AML-193 (cell line): ENCODE measurements around the gene PPP1R14B.

Experiments
- DNase-seq, 2 experiments: peaks; one replicate each; lab custom pipeline; 2025; lab: John Stamatoyannopoulos, UW

The PPP1R14B gene, protein sequence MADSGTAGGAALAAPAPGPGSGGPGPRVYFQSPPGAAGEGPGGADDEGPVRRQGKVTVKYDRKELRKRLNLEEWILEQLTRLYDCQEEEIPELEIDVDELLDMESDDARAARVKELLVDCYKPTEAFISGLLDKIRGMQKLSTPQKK

DNA sequence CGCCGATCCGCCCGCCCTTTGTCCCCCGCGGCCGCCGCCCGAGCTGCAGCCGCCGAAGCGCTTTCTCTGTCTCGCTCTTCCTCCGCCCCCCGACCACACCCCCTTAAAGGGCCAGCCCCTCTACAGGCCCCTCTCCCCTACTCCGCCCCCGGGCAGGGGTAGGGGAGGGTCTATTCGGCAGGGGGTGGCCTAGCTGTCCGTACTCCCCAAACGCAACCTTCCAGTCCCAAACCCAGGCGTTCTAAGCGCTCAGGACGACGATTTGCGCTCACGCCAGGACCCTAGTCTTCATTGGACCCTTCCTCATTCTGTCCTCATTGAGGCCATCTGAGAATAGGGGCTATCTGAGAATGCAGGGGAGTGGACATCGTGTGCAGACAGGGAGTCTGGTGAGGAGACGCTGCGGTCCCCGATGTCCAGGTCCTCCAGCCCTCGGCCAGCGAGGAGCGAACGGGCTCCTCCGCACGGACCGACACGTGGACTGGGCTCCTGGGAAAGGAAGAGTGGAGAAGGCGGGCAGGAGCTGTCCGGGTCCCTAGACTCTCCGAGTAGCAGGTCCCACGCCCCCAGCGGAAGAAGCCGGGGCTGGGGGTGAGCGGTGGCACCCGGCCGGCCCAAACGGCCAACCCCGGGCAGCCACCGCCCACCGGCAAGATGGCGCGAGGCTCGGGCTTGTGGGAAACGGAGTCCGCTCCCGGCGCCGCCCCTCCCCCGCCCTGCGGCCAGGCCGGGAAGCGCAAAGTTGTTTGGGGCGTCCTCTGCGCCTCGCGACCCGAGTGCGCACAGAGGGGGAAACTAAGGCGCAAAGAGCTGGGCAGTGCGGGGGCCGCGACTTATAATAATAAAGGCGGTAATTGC, at the start of gene PPP1R14B:
PPP1R14B (minus strand) TSS at position 73 of the 858 bp plus-strand sequence. CDS start 270 bp downstream, outside the sequence.
- DNase-seq: peak; percentile 64 to 66

DNA sequence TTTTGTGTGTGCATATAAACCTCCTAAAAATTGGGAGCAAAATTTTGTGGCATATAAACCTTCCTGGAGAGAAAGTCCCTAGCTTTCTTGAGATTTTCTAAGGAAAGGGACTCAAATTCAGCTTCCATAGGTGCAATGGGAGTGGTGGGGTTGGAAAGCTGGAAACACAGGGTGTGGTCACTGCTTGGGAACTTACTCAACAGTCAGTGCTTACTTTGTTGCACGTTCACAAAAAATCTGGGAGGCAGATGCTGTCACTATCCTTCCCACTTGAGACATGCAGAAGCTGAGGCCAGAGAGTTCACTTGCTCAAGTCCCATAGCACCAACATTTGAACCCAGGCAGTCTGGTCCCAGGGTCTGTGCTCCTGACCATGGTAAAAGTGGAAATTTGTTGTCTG, 49.5 kb upstream of the PPP1R14B start:
- DNase-seq: no peak

DNA sequence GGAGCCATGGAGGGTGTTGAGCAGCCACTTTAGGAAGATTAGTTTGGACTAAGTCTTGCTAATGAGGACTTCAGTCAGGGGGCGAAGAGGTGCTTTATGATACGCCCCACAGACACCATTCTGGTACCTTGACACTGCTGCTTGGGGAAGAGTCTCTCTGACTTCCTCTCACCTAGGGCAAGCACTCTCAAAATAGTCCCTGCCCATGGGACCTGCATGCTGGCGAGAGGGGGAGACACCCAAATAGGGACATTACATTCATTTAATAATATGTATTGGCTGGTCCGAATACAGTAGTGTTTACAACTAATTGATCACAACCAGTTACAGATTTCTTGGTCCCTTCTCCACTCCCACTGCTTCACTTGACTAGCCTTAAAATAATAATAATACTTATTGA, 49.0 kb upstream of the PPP1R14B start:
- no peak for DNase-seq

DNA sequence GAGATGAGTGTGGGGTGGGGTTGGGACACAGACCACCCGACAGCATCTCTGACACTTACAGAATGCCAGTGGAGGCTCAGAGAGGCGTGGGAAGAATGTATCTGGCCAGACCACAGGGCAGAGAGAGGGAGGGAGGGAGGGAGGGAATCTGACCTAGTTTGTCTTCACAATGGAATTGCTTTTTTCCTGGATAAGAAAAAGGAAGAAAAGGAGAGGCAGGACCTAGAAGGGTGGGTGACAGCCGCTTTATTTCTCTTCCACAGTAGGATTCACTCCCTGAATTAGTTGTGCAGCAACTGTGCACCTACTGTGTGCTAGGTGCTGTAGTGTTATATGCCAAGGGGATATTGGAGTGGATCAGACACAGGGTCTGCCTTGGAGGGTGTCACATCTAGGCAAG, 48.0 kb upstream of the PPP1R14B start:
- DNase-seq: no peak

DNA sequence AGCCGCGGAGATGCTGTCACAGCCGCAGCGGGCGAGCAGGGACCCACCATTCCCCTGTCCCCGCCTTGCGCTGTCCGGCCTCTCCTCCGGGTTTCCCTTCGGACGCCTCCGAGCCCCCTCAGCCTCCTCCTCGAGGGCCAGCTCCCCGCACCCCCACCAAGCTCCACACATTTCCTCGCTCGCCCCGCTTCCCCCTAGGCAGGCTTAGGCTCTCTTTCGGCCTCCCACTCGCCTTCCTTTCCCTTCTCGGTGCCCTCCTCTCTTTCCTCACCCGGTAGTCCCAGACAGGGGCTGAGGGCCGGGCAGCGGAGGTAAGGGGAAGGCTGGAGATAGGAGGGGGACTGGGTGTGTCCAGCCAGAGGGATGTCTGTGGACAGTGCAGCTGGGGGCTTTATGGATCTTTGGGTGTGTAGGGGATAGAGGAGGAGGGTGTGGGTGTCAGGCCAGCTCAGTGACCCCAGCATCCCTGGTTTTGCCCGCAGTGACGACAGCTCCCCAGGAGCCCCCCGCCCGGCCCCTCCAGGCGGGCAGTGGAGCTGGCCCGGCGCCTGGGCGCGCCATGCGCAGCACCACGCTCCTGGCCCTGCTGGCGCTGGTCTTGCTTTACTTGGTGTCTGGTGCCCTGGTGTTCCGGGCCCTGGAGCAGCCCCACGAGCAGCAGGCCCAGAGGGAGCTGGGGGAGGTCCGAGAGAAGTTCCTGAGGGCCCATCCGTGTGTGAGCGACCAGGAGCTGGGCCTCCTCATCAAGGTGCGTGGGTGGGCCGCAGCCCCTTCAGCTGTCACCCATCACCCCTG, 45.9 kb upstream of the PPP1R14B start:
- no peak for DNase-seq

DNA sequence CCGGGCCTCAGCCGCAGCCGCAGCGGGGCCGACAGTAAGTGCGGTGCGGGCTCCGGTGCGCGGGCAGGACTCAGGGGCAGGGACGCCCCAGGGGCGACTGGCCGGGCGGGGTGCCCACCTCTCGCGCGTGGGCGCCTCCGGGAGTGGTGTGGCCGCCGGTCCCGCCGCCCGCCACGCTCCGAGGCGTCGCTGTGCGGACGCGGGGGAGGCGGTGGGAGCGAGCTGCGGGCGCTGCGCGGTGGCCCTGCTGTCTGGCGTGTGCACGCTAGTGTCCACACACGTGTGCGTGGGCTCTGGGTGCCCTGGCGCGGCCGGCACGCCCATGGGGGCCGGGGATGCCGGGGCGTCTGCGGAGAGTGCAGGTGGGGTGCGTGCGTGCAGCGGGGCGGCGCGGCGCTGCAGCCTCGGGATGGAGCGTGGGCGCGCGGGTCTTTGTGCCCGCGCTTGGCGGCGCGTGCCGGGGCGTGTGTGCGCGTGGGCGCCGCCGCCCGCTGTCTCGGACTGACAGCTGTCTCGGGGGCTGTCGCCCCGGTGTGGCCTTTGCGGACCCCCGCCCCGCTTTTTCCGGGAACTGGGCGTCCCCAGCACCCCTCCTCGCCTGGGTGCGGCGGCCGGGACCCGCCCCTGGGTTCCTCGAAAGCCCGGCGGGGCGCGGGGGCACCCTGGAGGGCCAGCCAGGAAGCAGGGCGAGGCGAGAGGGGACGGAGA, 45.2 kb upstream of the PPP1R14B start:
- no peak for DNase-seq

DNA sequence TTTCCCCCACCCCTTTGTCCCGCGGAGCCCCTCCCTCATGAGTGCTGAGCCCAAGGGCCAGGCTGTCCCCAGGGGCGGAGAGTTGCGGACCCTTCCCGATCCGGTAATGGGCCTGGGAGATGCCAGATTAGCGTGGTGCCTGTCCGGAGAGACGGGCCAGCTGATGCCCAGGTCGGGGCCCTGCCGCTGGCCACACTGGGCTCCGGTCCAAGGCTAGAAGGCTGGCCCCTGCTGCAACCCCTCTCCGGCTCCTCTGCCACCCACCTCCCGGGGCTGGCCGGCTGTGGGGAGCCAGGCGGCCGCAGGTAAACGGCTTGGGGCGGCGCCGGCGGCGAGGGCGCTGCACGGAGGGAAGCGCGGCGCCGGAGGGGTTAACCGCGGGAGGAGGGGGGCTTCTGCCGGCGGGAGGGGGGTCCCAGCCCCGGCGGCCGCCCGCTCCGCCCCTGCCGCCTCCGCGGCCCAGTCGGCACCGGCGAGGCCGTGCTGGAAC, 44.6 kb upstream of the PPP1R14B start, which contains the start of gene KCNK4:
KCNK4 (plus strand) TSS at position 41 of the 490 bp plus-strand sequence. CDS start 1,717 bp downstream, outside the sequence.
- no peak for DNase-seq

DNA sequence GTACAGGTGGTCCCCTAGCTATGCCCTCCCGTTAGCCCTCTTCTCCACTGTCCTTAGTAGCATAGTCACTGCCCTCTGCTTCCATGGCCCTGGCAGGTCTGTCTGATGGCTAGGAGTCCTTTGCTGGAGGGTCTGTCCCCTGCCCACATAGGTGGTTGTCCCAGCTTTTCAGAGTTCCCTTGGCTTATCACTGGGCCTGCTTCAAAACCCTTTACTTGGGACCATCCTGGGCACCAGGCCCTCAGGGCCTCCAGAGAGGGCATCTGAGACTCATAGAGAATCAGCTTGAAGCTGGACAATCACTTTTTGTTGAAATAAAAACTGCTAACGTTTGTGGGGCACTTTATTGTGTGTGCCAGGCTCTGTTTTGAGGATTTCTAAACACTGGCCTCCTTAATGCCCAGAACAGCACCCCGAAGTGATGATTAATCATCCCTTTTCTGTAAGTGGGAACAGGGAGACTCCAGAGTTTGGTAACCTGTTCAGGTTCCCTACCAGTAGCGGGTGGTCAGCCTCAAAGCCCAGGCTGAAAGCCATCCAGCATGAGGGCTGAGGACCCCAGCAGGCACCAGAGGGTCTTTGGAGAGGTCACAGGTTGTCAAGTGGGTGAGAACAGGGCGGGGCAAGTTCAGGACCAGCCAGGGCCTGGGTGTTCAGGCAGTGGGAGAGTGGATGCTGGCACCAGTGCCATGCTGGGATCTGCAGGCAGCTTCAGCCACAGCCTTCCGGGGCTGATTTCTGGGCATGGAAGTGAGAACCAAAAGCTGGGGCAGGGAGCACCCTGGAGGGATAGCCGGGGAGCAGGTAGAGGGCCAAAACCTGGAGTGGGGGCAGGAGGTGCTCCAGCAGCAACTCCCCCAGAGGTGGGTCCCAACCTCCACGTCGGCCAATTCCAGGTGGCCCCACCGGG, 43.9 kb upstream of the PPP1R14B start:
- no peak for DNase-seq

DNA sequence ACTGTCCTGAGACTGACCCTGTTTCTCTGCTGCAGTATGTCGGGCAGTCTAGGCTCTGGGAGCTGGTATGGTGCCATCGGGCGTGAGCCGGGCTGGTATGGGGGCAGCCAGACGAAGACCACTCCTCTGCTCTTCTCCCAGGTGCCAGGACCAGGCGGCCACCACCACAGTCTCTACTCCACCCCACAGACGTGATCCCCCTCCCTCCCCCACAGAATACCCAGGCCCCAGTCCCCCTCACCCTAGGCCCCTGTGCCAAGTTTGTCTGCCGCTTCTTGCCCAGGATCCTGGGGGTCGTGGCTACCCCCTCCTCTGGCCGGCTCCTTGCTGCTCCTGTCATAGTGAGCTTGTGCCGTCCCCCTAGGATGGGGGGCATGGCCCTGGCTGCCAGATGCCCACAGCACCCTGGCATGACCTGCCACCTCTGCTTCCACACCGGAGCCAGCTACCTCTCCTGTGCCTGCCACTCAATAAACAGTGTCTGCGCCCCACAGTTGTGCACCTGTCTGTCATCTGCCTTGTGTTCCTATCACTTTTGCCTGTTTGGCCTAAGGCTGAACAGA, 42.3 kb upstream of the PPP1R14B start:
- no peak for DNase-seq

DNA sequence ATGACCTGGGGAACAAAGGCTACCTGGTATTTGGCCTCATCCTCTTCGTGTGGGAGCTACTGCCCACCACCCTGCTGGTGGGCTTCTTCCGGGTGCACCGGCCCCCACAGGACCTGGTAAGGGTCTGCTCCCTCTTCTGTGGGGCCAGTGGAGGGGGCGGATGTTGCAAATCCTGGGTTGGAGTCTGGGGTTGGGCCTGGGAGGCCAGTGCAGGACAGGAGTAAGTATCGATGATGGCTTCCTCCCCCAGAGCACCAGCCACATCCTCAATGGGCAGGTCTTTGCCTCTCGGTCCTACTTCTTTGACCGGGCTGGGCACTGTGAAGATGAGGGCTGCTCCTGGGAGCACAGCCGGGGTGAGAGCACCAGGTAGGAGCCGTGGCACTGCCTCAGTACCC, 41.6 kb upstream of the PPP1R14B start:
- DNase-seq: no peak

DNA sequence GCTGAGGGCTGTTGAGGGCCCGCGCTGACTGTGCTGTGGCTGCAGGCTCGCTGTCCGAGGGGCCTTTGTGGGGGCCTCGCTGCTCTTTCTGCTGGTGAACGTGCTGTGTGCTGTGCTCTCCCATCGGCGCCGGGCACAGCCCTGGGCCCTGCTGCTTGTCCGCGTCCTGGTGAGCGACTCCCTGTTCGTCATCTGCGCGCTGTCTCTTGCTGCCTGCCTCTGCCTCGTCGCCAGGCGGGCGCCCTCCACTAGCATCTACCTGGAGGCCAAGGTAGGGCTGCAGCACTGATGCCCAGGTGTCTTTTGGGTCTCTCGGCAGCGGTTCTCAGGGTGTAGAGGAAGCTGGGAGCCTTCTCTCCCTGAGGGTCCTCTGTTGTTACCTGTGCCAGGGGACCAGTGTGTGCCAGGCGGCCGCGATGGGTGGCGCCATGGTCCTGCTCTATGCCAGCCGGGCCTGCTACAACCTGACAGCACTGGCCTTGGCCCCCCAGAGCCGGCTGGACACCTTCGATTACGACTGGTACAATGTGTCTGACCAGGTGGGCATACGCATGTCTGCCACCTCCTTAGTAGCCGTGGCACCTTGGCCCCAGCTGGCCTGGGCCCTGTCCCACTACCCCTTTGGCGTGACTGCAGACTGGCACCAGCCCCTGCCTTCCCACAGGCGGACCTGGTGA, 41.1 kb upstream of the PPP1R14B start:
- no peak for DNase-seq

DNA sequence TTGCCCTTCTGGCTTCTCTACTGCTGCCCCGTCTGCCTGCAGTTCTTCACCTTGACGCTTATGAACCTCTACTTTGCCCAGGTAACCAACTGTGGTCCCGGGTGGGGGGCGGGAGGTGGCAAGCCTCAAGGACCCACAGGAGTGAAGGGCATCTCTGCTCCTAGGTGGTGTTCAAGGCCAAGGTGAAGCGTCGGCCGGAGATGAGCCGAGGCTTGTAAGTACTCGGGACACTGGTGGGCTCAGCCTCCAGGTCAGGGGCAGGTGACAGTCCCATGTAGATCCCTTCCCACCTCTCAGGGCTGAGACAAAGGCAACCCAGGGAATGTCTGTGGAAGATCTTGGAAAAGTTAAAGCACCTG, 40.0 kb upstream of the PPP1R14B start:
- no peak for DNase-seq

DNA sequence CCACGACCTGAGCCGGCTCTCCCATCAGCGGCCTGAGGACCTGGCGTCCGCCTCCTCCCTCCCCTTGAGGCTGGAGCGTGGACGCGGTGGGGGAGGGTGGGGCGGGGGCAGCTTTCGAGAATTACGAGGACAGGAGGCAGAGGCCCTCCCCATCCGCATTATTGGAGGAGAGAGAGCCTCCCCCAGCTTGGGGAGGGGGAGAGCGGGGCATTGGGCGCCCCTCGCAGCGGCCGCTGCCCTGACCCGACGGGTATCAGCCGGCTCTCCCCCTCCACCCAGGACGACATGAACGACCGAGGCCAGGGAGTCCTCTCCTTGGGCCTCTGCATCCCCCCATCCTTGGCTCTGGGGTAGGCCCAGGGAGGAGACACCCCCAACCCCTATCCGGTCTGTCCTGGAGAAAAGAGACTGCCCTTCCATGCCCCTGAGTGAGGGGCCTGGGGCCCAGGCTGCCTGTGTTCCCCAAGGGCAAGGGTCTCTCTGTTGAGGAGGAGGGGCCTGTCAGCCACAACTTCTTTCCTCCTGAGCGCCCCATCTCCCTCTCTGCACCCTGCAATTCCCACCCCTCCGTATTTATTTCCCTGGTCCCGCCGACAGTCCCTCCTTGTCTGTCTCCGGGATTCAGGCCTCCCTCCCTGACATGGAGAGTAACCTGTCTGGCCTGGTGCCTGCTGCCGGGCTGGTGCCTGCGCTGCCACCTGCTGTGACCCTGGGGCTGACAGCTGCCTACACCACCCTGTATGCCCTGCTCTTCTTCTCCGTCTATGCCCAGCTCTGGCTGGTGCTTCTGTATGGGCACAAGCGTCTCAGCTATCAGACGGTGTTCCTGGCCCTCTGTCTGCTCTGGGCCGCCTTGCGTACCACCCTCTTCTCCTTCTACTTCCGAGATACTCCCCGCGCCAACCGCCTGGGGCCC, 39.4 kb upstream of the PPP1R14B start:
- peak in 1 of 2 experiments; percentile 6 for DNase-seq

DNA sequence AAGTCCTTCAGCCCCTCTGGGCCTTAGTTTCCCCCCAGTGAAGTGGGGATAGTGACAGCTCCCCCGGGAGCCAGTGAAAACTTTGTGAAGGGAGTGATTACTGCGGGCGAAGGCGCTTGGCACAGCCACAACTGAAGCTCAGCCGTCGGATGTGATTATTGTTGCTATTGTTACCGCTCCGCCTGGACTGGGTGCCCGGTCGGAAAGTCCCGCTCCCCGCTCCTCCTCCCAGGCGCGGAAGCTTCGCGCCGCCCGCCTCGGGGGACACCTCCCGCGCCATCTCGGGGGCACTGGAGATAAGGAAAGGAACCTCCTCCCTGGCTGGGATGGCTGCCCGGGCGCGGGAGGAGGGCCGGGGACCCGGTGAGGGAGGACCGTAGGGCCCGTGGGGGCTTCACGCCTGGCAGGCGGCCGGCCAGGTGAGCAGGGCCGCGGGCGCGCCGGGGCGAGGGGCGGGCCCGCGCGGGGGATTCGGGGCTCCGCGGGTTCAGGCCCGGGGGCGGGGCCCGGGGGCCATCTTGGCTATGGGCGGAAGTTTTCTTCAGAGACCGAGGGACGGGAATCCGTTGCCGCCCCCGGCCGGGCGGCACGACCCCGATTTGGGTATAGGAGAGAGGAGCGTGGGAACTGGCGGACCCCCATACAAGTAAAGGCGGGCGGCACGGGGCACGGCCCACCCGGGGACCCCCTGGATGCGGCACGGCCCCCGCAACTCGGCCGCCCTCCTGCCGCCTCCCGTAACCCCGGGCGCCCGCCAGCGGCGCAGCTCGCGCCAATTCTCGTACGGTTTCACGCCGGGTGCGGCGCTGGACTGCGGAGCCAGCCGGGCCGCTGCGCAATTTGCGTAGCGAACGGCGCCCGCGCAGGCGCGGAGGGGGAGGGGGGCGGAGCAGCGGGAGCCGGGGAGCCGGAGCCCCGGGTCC, 38.5 kb upstream of the PPP1R14B start, which contains the start of gene GPR137:
GPR137 (plus strand) TSS at position 887 of the 923 bp plus-strand sequence. CDS start 677 bp downstream, outside the sequence.
- DNase-seq: peak; percentile 48 to 63

DNA sequence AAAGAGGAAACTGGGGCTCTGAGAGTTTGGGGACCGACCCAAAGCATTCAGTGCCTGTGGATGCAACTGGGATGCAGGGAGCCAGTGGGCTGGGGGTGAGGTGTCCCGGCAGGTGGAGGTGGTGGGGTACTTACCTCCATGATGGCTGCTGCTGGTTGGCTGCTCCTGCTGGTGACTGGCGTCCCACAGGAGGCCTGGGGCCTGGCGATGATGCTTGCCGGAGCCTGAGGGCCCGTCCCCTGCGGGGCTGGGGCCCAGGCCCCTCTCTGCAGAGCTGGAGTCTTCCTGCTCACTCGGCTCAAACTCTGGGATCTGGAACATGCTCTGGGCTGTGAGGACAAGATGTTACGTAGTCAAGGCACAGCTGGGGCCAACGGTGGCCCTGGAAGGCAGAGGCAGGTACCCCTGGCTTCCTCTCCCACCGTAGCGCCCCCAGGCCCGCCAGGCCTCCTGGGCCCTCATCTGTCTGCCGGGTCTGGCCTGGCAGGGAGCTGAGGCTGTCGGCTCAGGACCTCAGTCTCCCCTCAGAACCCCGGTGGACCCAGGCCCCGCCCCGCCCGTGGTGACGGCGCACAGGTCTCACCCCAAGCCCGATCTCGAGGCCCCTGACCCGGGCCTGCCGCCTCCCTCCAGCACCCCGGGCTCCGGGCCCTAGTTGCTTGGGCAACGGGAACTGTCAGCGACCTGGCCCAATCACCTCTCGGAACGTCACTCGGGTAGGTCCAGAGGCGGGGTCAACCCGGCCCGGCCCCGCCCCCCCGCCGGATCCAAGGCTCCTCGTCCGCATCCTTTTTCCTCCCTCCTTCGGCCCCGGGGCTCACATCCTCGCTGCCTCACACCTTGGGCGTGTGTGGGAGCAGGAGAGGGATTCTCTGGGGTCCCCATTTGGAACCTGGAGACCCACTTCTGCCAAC, 37.6 kb upstream of the PPP1R14B start, which contains the start of gene BAD:
BAD (minus strand) TSS at position 618 of the 914 bp plus-strand sequence; CDS start at position 321, 297 bp downstream.
- peak; percentile 86 for DNase-seq

DNA sequence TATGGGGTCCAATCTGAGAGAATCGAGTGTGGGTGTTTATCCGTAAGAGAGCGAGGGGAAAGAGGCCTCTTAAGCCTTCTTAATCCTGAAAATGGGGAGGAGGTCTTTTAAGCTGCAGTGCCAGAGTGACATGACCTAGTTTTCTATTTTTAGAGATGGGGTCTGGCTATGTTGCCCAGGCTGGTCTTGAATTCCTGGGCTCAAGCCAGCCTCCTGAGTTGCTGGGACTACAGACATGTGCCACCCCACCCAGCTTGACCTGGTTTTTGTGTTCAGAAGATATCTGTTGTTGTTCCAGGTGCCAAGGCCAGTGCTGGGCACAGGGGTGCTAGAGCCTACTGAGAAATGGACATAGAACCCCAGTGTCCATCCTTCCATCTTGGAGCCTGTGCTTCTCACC, 36.3 kb upstream of the PPP1R14B start:
- no peak for DNase-seq
